GM12892 (cell line): Measurements from ENCODE around the gene PTAFR.

Experiments
- POLR2A ChIP-seq: IDR thresholded peaks from 2 replicates; pipeline ENCODE4 v1.6.1; 2011; ENCODE audit warnings: low read depth, low read length, control low read depth
- POLR2AphosphoS5 ChIP-seq: IDR thresholded peaks from 2 replicates; pipeline ENCODE4 v1.6.1; 2011; ENCODE audit warnings: low read depth, low read length, control low read depth
- TAF1 ChIP-seq: IDR thresholded peaks from 2 replicates; pipeline ENCODE4 v1.6.1; 2011; ENCODE audit warnings: low read depth, mild to moderate bottlenecking, control low read depth, low read length, borderline replicate concordance

DNA sequence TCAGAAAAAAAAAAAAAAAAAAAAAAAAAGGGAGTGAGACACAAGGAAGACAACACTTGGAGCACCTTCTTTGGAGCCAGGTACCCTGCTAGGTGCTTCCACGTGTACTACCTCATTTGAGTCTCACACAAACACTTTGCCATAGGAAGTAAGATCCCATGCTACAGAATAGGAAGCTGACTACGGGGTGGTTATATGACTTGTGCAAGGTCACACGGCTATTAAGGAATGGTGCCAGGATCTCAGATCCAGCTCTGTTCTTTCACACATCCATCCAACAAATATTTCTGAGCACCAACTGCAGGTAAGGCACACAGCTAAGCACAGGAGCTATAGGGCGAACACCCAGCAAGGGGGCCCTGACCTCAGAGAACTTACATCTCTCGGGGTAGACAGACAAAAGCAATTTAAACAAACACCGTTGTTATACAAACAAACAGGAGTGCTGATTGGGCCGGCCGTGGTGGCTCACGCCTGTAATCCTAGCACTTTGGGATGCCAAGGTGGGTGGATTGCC, 22.4 kb downstream of the PTAFR start:
- no peak for TF ChIP-seq TAF1
- no peak for TF ChIP-seq POLR2A
- no peak for TF ChIP-seq POLR2AphosphoS5
